HS-27A (cell line): ENCODE measurements around the gene SGF29.
"Not testable (repeated sequence)": the region's sequence is repeated elsewhere in the genome, so short reads cannot be mapped to it uniquely, and the experiment has no call there.

ENCODE experiments used
- DNase-seq: peaks from one replicate; pipeline ENCODE4 v3.0.0-alpha.2; 2012; ENCODE audit warnings: low read depth, missing footprints

Gene SGF29

GRCh38 chr16:28532940-28533647, 20.6 kb upstream of the SGF29 start:
- no peak for DNase-seq

GRCh38 chr16:28534542-28535373, 19.0 kb upstream of the SGF29 start:
- no peak for DNase-seq

- no peak for DNase-seq
Observed at GRCh38 chr16:28537076-28537475, 16.6 kb upstream of the SGF29 start.

- no peak for DNase-seq
Observed at GRCh38 chr16:28537964-28538732, 15.6 kb upstream of the SGF29 start.

- peak; percentile 65 for DNase-seq
Observed at GRCh38 chr16:28538733-28539596, 14.8 kb upstream of the SGF29 start, which contains the start of gene NUPR1. Gene NUPR1, minus strand, starts transcription at chr16:28538974. Its CDS starts 67 bp downstream, at chr16:28538907.

- DNase-seq: no peak
Observed at GRCh38 chr16:28540346-28540745, 13.4 kb upstream of the SGF29 start.

GRCh38 chr16:28542646-28543045, 11.1 kb upstream of the SGF29 start:
- DNase-seq: no peak

- no peak for DNase-seq
Observed at GRCh38 chr16:28543072-28543471, 10.6 kb upstream of the SGF29 start.

- no peak for DNase-seq
Observed at GRCh38 chr16:28544998-28545397, 8.7 kb upstream of the SGF29 start.

- not testable (repeated sequence) for DNase-seq
Observed at GRCh38 chr16:28545964-28546363, 7.8 kb upstream of the SGF29 start.

- no peak for DNase-seq
Observed at GRCh38 chr16:28546626-28547025, 7.1 kb upstream of the SGF29 start.

- DNase-seq: no peak
Observed at GRCh38 chr16:28548306-28548802, 5.4 kb upstream of the SGF29 start.

- no peak for DNase-seq
Observed at GRCh38 chr16:28549301-28549899, 4.3 kb upstream of the SGF29 start.

GRCh38 chr16:28554634-28555423, 1.1 kb downstream of the SGF29 start:
- no peak for DNase-seq

GRCh38 chr16:28555561-28555960, 1.8 kb downstream of the SGF29 start:
- no peak for DNase-seq

- no peak for DNase-seq
Observed at GRCh38 chr16:28556914-28557320, 3.2 kb downstream of the SGF29 start.

GRCh38 chr16:28558456-28558855, 4.7 kb downstream of the SGF29 start:
- DNase-seq: no peak

GRCh38 chr16:28561557-28562187, 8.0 kb downstream of the SGF29 start:
- no peak for DNase-seq

- DNase-seq: no peak
Observed at GRCh38 chr16:28562199-28562598, 8.5 kb downstream of the SGF29 start.

- DNase-seq: no peak
Observed at GRCh38 chr16:28563218-28563617, 9.5 kb downstream of the SGF29 start.
